Measurements from ENCODE around the gene IL27RA. TPM values are rescaled to one million over a fixed set of nuclear protein-coding genes. Genes with fewer than 3 reads are reported as not detected.
"Not testable (repeated sequence)": the region's sequence is repeated elsewhere in the genome, so short reads cannot be mapped to it uniquely, and the experiment has no call there.

The IL27RA gene
- total RNA-seq, 1 donor from 2014 or later = 1.5 TPM

DNA sequence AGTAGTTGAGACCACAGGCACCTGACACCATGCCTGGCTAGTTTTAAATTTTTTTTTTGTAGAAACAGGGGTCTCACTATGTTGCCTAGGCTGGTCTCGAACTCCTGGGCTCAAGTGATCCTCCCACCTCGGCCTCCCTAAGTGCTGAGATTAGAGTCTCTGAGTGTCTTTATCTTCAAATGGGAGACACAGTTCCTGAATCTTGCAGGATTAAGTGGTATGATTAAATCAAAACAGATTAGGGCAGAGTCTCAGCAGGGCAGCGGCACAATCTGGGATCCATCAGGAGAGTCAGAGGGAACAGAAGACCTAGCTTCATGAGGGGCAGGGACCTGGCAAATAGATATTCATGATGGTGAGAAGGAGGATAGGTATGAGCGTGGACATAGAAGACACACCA is 2.7 kb upstream of the IL27RA start:
- TF ChIP-seq, protein P1, sequence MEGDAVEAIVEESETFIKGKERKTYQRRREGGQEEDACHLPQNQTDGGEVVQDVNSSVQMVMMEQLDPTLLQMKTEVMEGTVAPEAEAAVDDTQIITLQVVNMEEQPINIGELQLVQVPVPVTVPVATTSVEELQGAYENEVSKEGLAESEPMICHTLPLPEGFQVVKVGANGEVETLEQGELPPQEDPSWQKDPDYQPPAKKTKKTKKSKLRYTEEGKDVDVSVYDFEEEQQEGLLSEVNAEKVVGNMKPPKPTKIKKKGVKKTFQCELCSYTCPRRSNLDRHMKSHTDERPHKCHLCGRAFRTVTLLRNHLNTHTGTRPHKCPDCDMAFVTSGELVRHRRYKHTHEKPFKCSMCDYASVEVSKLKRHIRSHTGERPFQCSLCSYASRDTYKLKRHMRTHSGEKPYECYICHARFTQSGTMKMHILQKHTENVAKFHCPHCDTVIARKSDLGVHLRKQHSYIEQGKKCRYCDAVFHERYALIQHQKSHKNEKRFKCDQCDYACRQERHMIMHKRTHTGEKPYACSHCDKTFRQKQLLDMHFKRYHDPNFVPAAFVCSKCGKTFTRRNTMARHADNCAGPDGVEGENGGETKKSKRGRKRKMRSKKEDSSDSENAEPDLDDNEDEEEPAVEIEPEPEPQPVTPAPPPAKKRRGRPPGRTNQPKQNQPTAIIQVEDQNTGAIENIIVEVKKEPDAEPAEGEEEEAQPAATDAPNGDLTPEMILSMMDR (IDR thresholded peaks at IDR 0.05) = no peak
- TF ChIP-seq POLR2A (IDR thresholded peaks at IDR 0.05) (no peak), POLR2AphosphoS5 (IDR thresholded peaks at IDR 0.05; ENCODE audit: insufficient read depth in 1 of 2, low read depth in 1 of 2) (no peak)
- no peak overlapping the region for H3K4me3 ChIP-seq
- intact Hi-C loops (cut with DNase I) = no loop called here
- H3K27ac ChIP-seq = no peak overlapping the region
- H3K36me3 ChIP-seq = no peaks in the 10 kb centered on the region
- H3K9me3 ChIP-seq = no peaks in the 10 kb centered on the region
- no peak for DNase-seq (ENCODE audit: extremely low spot score in 2 of 2)
- peaks cover 15% of the 10 kb centered on the region for H3K4me1 ChIP-seq
- H3K27me3 ChIP-seq = no peaks in the 10 kb centered on the region

DNA sequence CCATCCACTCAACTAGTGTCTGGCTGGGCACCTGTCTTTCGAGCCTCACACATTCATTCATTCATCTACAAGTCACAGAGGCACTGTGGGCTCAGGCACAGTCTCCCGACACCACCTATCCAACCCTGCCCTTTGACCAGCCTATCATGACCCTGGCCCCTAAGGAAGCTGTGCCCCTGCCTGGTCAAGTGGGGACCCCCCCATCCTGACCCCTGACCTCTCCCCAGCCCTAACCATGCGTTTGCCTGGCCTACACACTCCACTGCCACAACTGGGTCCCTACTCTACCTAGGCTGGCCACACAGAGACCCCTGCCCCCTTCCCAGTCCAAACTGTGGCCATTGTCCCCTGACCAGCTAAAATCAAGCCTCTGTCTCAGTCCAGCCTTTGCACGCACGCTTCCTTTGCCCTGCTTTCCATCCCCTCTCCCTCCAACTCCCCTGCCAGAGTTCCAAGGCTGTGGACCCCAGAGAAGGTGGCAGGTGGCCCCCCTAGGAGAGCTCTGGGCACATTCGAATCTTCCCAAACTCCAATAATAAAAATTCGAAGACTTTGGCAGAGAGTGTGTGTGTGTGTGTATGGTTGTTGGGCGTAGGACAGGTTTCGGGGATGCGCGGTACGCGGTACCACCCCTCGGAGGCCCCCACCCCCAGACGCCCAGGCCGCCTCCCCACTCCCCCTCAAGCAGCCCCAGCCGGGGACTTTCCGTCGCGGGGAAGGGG is 404 bp upstream of the IL27RA start:
- DNase-seq (ENCODE audit: extremely low spot score in 2 of 2) = no peak
- Histone ChIP-seq H3K27ac (peak overlapping the region; percentile 72), H3K4me3 (peak overlapping the region; percentile 54 to 63), H3K4me1 (peaks cover 15% of the 10 kb centered on the region), H3K36me3 (no peaks in the 10 kb centered on the region), H3K27me3 (no peaks in the 10 kb centered on the region), H3K9me3 (no peaks in the 10 kb centered on the region)
- TF ChIP-seq POLR2A (IDR thresholded peaks at IDR 0.05) (no peak), POLR2AphosphoS5 (IDR thresholded peaks at IDR 0.05; ENCODE audit: insufficient read depth in 1 of 2, low read depth in 1 of 2) (no peak)
- TF ChIP-seq, protein P1 (IDR thresholded peaks at IDR 0.05) = no peak
- intact Hi-C loops (cut with DNase I) = no loop called here

DNA sequence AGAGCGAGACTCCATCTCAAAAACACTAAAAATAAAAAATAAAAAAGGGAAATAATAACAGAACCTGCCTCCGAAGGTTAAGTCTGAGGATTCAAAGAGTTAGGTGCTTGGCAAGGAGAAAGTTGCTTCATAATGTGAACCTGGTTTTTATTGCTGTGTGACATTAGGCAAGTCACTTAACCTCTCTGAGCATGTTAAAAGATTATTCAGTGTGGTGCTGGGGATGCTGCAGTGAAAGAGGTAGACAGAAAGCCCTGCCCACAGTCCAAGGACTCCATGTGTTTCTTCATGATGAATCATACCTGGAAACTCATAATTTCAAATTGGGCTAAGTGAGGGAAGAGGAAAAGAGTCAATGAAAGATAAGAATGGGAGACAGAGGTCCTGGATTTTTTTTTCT is 2.4 kb downstream of the IL27RA start:
- Histone ChIP-seq H3K36me3 (no peaks in the 10 kb centered on the region), H3K4me1 (peaks cover 15% of the 10 kb centered on the region), H3K27me3 (no peaks in the 10 kb centered on the region), H3K27ac (no peak overlapping the region), H3K4me3 (no peak overlapping the region), H3K9me3 (no peaks in the 10 kb centered on the region)
- DNase-seq (ENCODE audit: extremely low spot score in 2 of 2) = no peak
- TF ChIP-seq POLR2A (IDR thresholded peaks at IDR 0.05) = no peak
- TF ChIP-seq, protein P1 (IDR thresholded peaks at IDR 0.05) = no peak
- TF ChIP-seq POLR2AphosphoS5 (IDR thresholded peaks at IDR 0.05; ENCODE audit: insufficient read depth in 1 of 2, low read depth in 1 of 2) = no peak
- intact Hi-C loops (cut with DNase I) = no loop called here

DNA sequence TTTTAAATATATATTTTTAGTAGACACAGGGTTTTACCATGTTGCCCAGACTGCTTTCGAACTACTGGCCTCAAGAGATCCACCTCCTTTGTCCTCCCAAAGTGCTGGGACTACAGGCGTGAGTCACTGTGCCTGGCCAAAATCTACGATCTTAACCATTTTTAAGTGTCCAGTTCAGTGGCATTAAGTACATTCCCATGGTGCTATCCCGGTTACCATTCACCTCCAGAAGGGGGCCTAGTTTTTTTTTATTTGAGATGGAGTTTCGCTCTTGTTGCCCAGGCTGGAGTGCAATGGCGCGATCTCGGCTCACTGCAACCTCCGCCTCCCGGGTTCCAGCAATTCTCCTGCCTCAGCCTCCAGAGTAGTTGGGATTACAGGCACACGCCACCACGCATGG is 3.6 kb downstream of the IL27RA start:
- DNase-seq (ENCODE audit: extremely low spot score in 2 of 2); H3K9me3 ChIP-seq; H3K36me3 ChIP-seq; intact Hi-C loops (cut with DNase I); H3K27ac ChIP-seq; H3K27me3 ChIP-seq; H3K4me3 ChIP-seq: not testable (repeated sequence)
- H3K4me1 ChIP-seq = peaks cover 15% of the 10 kb centered on the region

DNA sequence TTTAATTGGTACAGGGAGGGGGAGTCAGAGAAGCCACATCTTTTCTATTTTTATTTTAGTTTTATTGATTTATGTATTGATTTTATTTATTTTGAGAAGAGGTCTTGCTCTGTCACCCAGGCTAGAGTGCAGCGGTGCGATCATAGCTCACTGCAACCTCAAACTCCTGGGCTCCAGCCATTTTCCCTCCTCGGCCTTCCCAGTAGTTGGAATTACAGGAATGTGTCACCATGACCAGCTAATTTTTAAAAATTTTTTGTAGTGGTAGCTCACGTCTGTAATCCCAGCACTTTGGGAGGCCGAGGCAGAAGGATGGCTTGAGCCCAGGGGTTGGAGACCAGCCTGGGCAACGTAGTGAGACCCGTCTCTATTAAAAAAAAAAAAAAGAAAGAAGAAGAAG is 4.1 kb downstream of the IL27RA start:
- intact Hi-C loops (cut with DNase I) = no loop called here
- Histone ChIP-seq H3K27ac (no peak overlapping the region), H3K36me3 (no peaks in the 10 kb centered on the region), H3K27me3 (no peaks in the 10 kb centered on the region), H3K4me3 (no peak overlapping the region), H3K4me1 (peaks cover 15% of the 10 kb centered on the region), H3K9me3 (no peaks in the 10 kb centered on the region)
- TF ChIP-seq, protein P1 (IDR thresholded peaks at IDR 0.05) = no peak
- no peak for TF ChIP-seq POLR2A (IDR thresholded peaks at IDR 0.05)
- DNase-seq (ENCODE audit: extremely low spot score in 2 of 2) = no peak

All from vagina (tissue), 2 donors.